ENCODE data around the gene SLC6A8.
"Not testable (repeated sequence)": the region's sequence is repeated elsewhere in the genome, so short reads cannot be mapped to it uniquely, and the experiment has no call there.

SLC6A8 gene

DNA sequence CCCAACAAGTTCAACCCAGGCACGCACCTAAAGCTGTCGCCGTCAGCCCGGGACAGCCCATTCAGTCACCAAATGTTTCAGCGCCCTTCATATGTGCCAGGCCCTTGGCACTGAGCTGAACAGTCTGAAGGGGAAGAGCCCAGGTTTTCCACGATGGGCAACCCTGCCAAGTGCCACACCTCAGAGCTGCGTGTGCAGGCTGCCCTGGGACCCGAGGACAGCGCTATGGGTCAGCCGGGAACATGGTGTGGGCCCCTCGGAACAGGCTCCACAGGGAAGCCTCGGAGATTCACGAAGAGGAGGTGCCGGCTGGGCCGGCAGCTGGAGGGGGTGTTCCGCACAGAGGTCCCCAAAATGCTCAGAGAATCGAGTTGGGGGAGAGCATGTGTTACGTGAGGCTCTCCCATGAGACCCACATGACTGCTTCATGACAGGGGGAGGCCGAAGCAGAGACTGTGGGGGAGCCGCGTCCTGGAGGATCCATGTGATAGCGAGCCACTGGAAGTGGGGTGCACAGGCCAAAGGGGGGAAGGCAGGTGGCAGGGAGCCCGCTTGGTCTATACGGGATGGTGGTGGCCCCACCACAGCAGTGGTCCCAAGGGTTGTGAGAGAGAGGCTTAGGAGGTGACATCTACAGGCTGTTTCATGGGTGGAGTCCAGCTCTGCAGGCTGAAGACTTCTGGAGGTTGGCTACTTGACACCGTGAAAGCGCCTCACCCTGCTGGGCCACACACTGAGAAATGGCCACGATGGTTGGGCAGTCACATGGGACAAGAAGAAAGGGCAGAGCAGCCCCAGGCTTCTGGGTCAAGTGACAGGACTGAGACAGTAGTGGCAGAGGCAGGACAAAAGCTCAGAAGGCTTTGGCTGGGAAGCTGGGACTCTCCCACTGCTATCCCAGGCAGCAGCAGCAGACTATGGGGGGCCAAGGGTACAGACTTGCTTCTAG lies 22.3 kb downstream of the SLC6A8 start:
- no peak for DNase-seq

DNA sequence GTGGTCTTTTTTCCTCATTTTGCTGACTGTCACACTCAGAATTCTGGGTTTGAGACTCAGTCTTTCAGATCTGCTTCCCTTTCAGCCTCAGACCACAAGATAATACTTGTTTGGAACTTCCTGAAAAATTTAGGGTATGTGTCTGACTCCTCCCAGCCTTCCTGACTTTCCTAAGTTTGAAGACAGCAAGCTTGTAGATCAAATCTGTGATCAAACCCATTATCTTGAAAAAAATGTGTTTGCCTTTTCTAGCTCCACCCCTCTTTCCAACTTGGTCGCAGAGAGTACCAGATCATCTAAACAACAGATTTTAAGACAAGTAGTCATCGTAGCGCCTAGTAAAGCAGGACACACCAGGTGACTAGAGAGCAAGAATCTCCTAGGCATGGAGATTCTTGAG lies 26.5 kb downstream of the SLC6A8 start:
- DNase-seq: no peak

DNA sequence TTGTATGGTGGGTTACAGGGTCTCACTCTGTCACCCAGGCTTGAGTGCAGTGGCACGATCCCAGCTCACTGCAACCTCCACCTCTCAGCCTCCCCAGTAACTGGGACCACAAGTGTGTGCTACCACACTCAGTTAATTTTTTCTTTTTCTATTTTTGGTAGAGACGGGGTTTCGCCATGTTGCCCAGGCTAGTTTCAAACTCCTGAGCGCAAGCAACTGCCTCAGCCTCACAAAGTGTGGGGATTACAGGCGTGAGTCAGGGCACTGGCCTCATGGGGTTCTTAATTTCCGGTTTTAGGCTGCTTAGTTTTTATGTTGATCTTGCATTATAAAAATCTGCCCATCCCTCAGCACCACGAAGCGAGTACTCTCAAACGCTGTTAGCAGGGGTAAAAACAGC lies 29.7 kb downstream of the SLC6A8 start:
- DNase-seq: no peak

DNA sequence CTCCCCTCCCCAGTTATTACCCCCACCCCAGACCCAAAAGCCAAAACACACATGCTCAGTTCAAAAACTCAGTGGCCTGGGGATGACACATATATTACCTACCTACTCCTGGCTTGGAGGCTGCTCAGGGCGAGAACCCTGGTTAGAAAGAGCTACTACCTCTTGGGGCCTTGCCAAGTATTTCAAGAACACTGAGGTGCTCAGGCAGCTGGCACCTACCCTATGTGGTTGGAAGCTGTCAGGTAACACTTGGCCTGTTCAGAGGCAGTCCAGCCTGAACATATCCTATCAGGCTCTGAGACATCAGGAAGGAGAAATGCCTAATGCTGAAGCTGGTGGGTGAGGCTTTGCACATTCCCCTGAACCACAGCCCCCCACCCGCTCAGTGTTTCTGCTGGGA lies 31.5 kb downstream of the SLC6A8 start:
- DNase-seq: no peak

DNA sequence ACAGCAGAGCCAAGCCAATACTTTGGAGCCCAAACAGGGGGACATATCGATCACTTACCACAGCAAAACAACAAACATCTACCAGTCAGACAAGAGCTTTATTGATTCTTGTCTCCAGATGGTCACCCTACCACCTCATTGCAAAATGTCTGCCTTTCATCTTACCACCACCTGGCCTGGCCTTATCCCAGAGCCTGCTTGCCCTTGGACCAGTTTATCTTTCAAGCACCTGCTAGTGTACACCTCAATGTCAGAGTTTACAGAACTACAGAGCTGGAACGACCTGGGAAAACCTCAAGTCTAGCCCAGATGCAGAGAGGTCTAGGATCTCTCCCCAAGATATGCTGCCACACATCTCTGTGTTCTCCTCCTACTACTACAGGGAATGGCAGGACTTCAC lies 32.0 kb downstream of the SLC6A8 start:
- DNase-seq: no peak

DNA sequence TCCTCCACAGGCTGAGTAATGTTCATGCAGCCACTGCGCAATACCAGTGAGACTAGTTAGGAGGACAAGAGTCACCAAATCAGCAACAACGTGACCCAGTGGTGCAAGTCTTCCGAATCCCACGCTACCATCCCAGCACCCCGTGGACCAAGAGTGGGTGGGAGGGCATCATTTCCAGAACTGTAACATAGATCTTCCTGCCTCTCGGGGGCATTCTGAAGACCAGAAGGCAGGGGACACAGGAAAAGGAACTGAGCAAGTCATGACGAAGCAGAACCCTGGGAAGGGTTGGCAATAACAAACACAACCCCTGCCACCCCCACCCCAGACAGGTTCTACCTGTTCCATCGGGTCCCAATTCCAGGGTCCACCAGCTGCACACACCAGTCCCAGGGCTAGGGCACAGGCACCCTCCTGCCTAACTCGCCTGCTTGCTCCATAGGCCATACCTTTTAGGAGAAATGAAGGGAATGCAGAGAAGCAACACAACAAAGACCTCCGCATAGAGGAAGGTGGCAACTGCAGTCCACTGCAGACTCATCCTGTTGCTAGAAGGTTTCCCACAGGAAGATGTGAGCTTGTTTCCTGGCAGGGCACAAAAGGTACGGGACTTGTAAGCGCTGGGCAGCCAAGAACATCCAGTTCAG lies 35.1 kb downstream of the SLC6A8 start:
- DNase-seq: no peak

DNA sequence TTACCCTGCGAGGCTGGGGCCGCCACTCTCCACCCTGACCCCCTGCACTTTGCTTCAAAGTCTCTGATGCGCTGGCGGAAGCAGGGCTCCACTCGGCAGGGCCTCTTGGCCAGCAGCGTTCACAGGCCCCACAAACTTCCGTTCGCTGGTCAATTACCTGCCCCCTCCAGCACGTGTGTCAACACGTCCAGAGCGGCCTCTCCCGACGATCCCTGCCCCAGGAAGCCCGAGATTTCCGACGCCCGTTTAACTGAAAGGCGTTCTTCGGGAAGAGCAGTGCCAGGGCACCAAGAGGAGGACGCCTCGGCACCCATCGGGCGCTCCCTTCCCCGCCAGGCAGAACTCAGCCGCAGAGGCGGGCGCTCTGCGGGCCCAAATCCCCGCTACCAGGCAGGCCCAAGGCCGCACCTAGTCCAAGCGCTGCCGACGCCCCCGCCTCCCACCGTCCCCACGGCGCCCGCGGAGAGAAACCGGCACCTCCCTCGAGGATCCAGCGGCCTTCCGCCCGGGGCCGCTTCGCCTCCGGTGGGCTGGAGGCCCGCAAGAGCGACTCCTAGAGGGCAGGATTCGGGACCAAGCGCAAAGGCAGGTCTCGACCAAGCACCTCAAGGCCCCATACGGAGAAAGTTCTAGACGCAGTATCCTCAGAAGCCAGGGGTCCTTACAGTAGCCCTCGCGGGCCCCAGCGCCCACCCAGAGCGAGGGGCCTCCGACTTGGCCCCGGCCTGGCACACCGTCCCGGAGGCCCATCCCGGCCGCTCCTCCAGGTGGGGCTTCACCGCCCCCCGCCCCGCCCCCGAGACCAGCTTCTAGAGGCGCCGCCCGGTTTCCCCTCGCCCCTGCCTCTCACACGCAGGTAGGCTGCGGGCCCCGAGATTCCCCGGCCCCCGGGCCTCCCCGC lies 35.9 kb downstream of the SLC6A8 start:
- peak; percentile 52 to 61 for DNase-seq

DNA sequence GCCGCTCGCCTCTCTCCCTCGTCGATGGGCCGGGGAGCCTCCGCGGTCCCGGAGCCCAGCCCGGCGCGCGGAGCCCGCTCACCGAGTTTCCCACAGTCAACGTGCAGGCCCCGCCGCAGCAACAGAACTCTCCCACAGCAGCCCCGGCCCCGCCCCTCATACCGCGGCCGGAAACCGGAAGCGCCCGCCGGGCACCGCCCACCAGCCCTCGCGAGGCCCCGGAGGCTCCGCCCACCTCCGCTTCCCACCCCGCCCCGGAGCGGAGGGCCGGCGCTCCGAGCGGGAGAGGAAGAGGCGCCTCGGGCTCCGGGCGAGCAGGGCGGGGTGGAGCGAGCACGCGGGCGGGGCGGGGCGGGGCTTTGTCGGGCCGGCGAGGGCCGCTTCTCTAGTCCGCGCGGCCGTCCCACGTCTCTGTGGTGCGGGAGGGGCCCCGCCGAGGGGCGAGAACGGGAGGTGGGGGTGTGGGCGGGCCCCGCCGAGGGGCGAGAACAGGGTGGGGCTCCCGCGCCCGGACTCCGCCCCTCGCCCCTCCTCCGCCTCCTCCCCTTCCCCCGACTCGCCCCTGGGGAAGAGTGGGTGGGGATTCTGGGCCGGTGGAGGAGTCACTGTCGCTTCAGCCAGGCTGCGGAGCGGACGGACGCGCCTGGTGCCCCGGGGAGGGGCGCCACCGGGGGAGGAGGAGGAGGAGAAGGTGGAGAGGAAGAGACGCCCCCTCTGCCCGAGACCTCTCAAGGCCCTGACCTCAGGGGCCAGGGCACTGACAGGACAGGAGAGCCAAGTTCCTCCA lies 36.7 kb downstream of the SLC6A8 start, which contains the start of the genes ABCD1 and BCAP31:
ABCD1 (plus strand) TSS at position 605 of the 787 bp plus-strand sequence. CDS start 411 bp downstream, outside the sequence.
BCAP31 (minus strand) TSS at position 136 of the 787 bp plus-strand sequence. CDS start 1,143 bp downstream, outside the sequence.
- DNase-seq: peak; percentile 92 to 93

DNA sequence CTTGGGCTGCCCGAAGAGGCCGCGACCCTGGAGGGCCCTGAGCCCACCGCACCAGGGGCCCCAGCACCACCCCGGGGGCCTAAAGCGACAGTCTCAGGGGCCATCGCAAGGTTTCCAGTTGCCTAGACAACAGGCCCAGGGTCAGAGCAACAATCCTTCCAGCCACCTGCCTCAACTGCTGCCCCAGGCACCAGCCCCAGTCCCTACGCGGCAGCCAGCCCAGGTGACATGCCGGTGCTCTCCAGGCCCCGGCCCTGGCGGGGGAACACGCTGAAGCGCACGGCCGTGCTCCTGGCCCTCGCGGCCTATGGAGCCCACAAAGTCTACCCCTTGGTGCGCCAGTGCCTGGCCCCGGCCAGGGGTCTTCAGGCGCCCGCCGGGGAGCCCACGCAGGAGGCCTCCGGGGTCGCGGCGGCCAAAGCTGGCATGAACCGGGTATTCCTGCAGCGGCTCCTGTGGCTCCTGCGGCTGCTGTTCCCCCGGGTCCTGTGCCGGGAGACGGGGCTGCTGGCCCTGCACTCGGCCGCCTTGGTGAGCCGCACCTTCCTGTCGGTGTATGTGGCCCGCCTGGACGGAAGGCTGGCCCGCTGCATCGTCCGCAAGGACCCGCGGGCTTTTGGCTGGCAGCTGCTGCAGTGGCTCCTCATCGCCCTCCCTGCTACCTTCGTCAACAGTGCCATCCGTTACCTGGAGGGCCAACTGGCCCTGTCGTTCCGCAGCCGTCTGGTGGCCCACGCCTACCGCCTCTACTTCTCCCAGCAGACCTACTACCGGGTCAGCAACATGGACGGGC lies 37.5 kb downstream of the SLC6A8 start:
- no peak for DNase-seq

DNA sequence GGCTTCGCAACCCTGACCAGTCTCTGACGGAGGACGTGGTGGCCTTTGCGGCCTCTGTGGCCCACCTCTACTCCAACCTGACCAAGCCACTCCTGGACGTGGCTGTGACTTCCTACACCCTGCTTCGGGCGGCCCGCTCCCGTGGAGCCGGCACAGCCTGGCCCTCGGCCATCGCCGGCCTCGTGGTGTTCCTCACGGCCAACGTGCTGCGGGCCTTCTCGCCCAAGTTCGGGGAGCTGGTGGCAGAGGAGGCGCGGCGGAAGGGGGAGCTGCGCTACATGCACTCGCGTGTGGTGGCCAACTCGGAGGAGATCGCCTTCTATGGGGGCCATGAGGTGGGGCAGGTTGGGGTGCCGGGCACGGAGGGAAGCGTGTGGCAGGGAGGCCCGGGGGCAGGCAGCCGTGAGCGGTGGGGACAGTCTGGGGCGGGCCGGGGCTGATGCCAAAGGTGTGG lies 38.1 kb downstream of the SLC6A8 start:
- DNase-seq: no peak

DNA sequence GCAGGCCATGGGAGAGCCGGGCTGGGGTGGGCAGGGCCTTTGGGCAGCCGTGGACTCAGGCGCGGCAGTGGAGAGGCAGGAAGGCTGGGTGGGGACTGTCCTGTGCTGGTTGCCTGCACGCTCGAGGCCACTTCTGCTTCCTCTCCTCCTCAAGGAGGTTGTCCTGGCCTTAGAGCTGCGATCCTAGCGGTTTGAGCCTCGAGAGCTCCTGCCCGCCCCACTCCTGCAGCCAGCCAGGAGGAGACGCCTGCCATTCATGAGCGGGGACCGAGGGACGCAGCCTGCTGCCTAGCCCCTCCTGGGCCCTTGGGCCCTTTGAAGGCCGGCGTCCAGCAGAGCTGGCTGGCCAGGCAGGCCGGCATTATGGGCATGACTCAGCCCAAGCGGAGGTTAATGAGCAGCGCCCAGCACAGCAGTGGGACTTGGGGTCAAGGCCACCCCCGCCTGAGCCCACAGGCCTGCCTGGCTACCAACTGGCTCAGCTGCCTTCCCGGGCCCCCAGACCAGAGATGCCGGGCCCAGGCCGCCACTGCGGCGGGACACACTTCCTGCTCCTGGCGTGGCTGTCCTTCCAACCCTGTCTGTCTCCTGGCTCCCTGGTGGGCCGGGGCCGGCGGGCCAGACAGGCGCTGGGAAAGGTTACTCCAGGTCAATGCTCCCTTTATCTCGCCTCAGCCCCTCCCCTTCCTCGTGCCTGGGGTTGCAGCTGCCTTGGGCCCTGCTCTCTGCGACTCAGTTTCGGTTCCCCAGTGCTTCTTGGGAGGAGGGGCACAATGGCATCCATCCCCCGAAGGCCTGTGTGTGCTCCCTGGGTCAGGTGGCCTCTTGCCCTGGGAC lies 38.8 kb downstream of the SLC6A8 start:
- DNase-seq: no peak

DNA sequence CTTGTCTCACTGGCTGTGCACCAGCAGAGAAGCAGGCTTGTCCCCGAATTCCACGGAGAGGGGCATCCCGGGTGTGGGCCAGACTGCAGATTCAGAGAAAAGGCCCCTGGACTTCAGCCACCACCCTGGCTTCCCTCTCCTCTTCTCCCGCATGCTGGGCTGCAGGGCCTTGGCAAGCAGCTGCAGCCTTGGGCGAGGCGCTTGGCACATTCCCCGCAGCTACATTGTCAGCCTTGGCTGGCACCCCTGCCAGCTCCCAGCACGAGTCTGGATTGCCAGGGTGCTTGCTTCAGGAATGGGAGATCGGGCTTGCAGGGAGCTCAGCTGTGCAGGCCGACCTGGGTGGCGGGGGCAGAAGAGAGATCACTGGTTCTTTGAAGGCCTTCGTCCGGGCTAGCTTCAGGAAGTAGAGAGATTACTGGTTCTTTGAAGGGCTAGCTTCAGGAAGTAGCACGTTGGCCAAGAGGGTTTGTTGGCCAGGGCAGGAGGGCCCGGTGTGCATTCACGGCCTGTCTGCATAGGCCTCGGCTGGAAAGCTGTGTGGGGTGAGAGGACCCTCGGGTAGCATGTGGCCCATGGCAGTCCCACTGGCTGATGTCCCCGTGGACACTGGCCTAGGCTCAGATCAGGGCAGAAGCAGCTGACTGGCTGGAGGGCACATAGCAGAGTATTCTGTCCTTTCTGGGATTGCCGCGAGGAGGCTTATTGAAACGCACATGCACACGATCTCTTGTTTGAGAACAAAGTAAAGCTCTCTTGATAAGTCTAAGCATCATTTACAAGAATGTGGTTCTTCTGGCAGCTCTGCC lies 39.6 kb downstream of the SLC6A8 start:
- DNase-seq: no peak

DNA sequence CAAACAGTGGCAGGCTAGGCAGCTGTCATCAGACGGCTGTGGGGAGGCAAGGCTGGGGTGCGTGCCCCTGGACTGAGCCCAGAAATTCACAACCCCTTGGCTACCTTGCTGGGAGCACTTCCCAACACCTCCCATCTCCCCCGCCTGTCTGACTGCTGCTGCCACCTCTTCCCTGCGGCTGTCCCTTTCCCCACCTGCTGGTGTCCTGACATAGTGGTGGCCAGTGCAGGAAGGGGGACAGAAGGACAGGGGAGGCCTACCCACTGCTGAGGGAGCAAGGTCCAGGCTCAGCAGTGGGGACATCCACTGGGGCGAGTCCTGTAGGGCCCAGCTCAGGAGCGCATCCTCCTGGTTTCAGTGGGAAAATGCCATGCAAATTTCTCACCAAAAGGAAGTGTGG lies 40.4 kb downstream of the SLC6A8 start:
- no peak for DNase-seq

DNA sequence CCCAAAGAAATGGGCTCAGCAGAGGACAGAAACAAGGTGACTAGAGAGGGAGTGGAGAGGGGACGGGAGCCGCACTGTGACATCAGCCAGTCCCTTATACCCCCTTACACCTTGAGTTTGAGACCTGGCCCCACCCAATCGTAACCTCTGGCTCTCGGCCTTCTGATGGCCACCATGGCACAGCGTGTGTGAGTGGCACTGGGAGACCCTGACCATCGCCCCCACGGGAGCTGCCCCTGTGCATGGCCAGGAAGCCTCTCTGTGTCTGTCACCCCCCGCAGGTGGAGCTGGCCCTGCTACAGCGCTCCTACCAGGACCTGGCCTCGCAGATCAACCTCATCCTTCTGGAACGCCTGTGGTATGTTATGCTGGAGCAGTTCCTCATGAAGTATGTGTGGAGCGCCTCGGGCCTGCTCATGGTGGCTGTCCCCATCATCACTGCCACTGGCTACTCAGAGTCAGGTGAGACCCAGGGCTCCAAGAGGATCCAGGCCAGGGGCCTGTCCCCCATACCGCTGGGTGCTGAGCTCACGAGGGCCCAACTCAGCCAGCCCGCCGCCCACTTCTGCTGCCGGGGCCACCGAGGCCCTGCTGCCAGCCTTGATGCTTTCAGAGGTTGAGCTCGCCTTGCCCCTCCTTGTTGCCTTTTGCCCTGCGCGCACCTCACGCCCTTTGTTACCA lies 41.4 kb downstream of the SLC6A8 start:
- DNase-seq: no peak

DNA sequence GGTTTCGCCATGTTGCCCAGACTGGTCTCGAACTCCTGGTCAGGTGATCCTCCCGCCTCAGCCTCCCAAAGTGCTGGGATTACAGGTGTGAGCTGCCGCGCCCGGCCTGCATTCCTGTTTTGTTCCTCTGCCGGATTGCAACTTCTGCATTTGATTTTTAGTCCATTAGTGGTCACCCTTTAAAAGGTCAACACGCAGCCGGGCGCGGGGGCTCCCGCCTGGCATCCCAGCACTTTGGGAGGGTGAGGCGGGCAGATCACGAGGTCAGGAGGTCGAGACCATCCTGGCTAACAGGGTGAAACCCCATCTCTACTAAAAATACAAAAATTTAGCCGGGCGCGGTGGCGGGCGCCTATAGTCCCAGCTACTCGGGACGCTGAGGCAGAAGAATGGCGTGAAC lies 42.4 kb downstream of the SLC6A8 start:
- DNase-seq: not testable (repeated sequence)

DNA sequence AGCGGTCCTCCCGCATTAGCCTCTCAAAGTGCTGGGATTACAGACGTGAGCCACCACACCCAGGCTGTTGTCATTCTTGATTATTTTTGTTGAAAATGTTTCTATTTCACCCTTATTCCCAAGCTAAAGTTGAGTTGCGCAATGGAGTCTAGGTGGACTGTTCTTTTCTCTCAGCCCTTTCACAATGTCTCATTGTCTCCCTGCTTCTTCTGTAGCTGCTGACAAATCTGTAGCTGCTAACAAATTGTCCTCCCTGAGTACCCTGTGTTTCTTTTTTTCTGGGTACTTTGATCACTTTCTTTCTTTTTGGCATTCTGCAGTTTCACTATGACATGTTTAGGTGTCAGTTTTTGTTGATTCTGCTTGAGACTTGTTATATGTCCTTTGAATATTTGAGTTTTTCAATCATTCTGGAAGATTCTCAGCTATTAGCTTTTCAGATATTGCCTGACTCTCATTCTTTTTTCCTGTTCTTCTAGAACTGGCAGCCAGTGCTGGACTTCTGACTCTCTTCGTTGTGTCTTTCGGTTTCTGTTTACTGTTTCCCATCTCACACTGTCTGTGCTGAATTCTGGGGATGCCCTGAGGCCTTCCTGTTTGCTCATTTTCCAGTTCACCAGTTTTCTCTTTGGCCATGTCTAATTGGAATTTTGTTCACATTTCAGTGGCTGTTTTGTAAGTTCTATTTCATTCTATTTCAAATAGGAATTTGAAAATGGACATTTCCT lies 43.6 kb downstream of the SLC6A8 start:
- DNase-seq: no peak

DNA sequence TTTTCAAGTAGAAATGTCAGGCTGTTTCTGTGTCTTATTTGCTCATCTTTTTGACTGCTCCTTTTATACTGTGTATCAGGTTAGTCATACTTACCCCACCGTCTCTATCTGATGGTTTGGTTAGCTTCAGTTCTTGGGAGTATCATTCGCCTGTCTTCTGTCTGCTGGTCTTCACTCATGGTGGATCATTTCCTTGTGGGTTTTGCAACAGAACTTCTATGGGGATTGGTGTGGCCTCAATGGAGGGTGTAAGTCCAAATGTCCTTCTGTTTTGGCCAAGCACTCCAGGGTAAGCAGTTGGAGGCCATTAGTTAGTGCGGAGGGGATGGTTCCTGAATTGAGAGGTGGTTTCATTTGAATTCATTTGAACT lies 44.1 kb downstream of the SLC6A8 start:
- DNase-seq: no peak

DNA sequence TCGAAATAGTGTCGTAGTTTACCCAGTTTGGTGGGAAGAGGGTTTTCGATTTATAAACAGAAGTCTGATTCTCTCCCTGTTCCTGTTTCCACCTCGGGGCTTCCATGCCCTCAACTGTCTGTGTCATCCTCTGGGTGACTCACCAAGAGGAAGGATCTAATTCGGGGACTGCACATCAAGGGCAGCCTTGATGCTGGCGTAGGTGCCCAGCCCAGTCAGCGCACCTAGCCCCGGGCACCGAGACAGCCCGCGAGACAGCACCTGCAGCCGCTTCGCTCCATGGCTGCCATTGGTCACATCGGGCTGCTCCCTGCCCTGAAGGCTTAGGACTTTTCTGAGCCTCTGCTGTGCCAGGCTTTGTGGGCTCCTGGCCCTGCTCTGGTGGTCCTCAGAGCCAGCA lies 44.7 kb downstream of the SLC6A8 start:
- no peak for DNase-seq
